ENCODE data around the gene PIPOX. TPM values are rescaled to one million over a fixed set of nuclear protein-coding genes. Genes with fewer than 3 reads are reported as not detected.

The PIPOX gene
- total and polyA plus RNA-seq, 2 of the 13 experiments (the other 11 are each of a cell fraction or from before 2014, with no cell fraction given), result 87.3 to 154 TPM

GRCh38 chr17:29041091-29041490 is 1.9 kb upstream of the PIPOX start (continued):
- TF ChIP-seq KIAA2018 (CRISPR knock-in tag; IDR thresholded peaks at IDR 0.05; ENCODE audit: borderline replicate concordance), result no peak
- TF ChIP-seq KAT7 (CRISPR knock-in tag; IDR thresholded peaks at IDR 0.05; ENCODE audit: borderline replicate concordance), result no peak
- TF ChIP-seq NFIC (IDR thresholded peaks at IDR 0.05; ENCODE audit: low read length), result no peak
- no peak for TF ChIP-seq ZFP82 (CRISPR knock-in tag; IDR thresholded peaks at IDR 0.05; ENCODE audit: borderline replicate concordance)
- no peak for TF ChIP-seq ATF5 (CRISPR knock-in tag; IDR thresholded peaks at IDR 0.05; ENCODE audit: low read depth)
- TF ChIP-seq XBP1 (CRISPR knock-in tag; IDR thresholded peaks at IDR 0.05), result no peak
- TF ChIP-seq HMG20A (CRISPR knock-in tag; IDR thresholded peaks at IDR 0.05; ENCODE audit: borderline replicate concordance), result no peak
- TF ChIP-seq DR1 (CRISPR knock-in tag; IDR thresholded peaks at IDR 0.05), result no peak
